ENCODE data around the gene CACNA1G.

The CACNA1G gene

GRCh38 chr17:50570032-50570431, 9.5 kb downstream of the CACNA1G start:
- no peak for DNase-seq

DNA sequence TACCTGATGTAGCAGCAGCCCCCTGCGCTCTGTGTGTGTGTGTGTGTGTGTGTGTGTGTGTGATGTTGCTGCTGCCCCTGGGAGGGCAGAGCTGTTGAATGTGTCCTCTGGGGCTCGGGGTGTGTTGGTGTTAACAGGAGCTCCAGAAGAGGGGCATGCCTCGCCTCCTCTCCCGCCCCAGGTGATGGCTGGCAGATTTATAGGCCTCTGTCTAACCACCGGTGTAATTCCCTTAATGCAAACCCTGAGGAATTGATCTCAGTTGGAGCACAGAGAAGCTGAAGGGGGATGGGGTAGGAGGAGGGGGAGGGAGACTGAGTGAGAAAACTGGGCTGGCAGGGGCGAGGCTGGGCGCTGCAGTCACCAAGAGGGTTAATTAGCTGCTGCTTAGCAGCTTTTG, 10.0 kb downstream of the CACNA1G start:
- DNase-seq, result no peak

GRCh38 chr17:50571681-50572080, 11.2 kb downstream of the CACNA1G start:
- no peak for DNase-seq

DNA sequence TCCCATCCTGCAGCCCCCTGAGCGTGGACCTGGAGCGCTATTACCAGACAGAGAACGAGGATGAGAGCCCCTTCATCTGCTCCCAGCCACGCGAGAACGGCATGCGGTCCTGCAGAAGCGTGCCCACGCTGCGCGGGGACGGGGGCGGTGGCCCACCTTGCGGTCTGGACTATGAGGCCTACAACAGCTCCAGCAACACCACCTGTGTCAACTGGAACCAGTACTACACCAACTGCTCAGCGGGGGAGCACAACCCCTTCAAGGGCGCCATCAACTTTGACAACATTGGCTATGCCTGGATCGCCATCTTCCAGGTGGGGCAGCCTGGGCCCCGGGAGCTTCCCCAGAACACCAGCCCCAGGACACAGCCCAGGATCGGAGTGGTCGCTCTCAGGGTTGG, 12.0 kb downstream of the CACNA1G start:
- DNase-seq, result no peak

- DNase-seq, result no peak
Observed at GRCh38 chr17:50573866-50574611, 13.5 kb downstream of the CACNA1G start.

GRCh38 chr17:50575581-50576210, 15.2 kb downstream of the CACNA1G start:
- no peak for DNase-seq

GRCh38 chr17:50576864-50577263, 16.3 kb downstream of the CACNA1G start:
- no peak for DNase-seq

DNA sequence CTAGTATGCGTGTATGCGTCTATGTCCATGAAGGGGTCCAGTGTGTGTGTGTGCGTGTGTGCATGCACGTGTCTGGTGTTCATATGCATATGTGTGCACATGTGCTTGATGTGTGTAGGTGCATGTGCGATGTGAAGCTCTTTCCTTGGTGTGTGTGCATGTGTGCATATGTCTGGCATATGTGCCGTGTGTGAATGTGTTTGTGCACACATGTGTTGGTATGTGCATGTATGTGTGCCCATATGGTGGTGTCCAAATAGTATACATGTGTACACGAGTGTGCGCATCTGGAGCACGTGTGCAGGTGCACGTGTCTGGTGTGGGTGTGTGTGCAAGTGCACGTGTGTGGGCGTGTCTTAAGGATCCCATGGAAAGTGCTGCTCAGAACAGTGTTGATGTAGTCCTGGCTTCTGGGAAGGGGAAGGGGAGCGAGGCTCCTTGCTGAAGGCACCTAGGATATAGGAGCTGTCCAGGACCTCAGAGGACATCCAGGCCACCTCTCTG, 17.0 kb downstream of the CACNA1G start:
- no peak for DNase-seq

- DNase-seq, result no peak
Observed at GRCh38 chr17:50578173-50578572, 17.7 kb downstream of the CACNA1G start.

- DNase-seq, result no peak
Observed at GRCh38 chr17:50579399-50579798, 18.9 kb downstream of the CACNA1G start.

DNA sequence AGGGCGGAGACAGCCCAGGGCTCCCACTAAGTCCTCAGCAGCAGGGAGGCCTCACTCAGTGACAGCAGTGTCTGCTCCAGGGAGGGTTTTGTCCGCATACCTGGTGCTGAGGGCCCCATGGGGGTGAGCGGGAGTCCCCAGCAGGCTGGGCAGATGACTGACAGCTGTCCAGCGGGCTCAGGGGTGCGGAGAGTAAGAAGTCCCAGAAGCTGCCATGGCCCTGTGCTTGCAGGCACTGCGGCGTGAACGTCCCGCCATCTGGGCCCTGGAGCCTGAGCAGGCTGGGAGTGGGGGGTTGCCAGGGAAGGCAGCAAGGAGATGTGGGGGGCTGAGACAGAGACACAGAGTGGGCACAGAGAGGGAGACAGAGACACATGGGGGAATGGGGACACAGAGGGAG, 20.1 kb downstream of the CACNA1G start:
- DNase-seq, result no peak

DNA sequence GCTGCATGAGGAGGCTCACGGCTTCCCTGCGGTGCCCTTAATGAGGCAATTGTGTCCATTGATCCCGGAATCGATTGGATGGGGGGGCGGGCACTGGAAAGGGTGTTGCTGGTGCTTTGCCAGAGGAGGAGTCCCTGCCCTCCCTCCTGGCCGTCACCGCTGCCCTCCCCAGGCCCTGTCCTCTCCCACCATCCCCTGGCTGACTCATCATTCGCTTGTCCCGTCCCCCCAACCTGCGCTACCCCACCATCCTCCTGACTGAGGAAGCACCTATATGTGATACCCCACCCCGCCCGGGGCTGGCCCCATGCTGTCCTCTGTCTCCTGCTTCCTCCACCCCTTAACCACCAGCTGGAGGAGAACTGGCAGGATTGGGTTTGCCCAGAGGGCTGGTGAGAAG, 20.8 kb downstream of the CACNA1G start:
- no peak for DNase-seq

GRCh38 chr17:50582741-50583140, 22.2 kb downstream of the CACNA1G start:
- DNase-seq, result no peak

DNA sequence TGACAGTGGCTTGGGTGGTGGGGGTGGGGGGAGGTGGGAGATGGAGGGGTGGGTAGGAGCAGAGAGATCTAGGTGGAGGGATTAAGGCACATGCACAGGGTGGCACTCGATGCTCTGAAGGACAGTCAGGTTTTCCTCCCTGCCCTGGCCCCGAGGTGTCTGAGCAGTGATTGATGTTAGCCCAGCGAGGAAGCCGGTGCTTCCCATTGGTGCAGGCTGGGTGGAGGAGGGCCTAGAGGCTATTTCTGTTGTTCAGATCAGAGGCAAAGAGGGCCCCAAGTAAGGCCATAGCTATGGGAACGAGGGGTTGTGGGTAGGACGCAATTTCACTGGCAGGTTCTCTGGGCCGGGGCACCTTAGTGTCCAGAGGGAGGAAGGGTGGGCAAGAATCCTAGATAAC, 23.1 kb downstream of the CACNA1G start:
- DNase-seq, result no peak

- no peak for DNase-seq
Observed at GRCh38 chr17:50584116-50584515, 23.6 kb downstream of the CACNA1G start.

DNA sequence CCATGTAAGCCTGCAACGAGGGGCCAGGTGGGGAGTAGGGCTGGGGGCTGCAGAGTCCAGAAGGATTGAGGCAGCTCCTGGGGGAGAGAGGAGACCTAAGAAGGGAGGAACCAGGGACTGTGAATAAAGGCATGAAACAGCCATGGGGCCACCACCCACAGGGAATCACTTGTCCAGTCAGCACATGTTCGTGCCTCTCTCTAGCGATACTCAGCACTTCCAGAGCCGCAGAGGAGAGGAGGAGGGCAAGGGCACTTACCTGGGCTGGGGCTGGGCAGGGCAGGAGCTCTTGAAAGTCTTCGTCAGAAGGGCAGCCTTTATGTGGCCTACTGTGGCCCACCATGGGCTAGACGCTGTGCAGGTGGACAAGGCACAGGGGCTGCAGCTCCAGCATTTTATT, 24.2 kb downstream of the CACNA1G start:
- no peak for DNase-seq

- no peak for DNase-seq
Observed at GRCh38 chr17:50585346-50585745, 24.8 kb downstream of the CACNA1G start.

DNA sequence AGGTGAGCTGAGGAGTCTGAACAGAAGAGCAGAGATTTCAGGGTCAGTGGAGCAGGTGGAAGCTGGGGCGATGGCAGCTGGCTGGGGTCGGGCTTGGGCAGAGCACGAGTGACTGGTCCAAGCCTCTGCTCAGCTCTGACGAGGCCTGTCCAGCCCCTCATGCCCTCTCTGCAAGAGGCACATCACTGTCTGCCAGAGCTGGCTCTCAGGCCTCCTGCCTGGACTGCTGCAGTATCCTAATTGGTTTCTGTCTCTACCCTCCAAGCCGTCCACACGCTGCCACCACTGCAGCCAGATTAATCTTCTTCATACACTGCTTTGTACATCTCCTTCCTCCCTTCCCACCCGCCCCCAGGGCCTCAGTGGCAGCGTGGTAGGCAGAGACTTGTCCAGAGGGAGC, 25.4 kb downstream of the CACNA1G start:
- no peak for DNase-seq

DNA sequence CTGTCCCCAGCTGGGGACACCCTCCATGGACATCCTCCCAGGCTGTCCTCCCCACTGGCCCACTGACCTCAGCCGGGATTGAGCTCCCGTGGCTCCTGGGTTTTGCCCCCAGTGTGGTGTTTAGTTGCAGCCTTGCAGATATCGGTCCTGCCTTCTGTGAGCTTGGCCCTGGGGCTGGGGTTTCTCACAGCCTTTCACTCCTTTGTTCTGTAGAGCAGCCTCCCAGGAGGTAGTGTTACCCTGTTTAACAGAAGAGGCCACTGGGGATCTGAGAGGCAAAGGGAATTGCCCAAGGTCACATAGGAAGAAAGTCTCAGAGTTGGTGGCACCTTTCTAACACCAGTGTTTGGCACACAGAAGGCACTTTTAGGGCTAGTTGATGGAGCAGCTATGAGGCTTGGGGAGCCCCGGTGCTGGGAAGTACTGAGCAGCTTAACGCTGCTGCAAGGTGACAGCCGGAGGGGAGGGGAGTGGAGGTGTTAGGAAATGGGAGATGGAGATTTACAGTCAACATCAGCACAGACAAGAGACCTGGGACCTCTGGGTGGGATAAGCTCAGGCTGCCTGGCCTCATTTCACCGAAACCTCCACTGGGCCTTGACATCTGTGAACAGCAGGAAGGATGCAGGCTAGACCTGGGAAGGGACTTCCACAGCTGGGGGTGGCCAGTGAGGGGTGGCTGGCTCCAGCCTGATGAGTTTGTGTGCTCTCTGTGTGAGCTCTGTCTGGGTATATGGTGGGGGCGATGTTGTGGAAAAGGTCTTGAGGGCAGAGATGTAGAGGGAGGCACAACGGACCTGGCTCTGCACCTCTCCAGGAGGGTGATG, 26.1 kb downstream of the CACNA1G start:
- DNase-seq, result no peak

DNA sequence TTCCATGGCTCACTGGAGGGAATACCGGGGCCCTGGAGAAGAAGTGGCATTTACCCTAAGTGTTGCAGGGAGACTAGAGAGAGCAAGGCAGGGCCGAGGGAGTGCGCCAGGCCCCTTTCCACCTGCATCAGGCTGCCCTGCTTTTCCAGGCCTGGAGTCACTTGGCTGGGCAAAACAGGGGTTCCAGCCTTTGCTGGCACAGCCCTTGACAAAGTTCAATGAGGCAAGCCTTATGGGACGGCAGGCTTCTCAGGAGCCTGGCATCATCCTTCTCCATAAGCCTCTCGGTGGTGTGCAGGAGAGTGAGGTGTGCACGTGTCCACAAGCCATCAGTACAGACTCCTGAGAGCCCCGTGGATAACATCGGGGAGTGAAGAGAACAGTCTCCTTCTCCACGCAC, 27.1 kb downstream of the CACNA1G start:
- no peak for DNase-seq

GRCh38 chr17:50588391-50589049, 28.0 kb downstream of the CACNA1G start:
- DNase-seq, result no peak

DNA sequence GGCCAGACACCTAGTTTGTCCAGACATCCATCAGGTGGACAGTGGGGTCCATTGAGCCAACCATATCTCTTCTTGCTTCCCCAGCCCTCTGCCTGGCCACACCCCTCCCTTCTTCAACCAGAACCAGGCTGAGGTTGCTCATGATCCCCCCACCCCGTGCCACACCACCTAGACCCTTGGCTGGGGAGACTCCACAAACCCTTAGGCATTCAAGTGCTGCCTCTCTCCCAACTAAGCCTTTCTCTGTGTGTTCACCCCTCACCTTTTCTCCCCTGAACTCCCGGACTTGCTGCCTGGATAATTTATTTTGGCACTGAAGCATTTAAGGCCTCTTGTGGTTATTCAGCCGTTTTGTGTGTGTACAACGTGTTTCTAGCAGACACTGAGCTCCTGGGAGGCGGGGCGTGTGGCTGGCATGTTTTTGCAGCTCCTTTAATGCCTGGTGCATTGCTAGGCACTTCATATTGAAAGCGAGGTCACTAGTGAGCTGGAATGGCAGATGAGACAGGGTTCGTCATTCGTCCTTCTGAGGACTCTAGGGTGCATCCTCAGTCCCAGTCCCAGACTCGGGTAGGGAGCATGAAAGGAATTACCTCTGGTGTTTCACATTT, 28.7 kb downstream of the CACNA1G start:
- no peak for DNase-seq

Data from activated naive CD4-positive, alpha-beta T cell (primary cell).